Fibroblast of upper back skin (primary cell): Measurements from ENCODE around the gene CTNNA2.
A peak's percentile ranks its signal among the peaks of the same experiment; 100 is the strongest.

Experiments used
- DNase-seq: peaks from one replicate; pipeline ENCODE4 v3.0.0-alpha.2; 2013

Gene CTNNA2

GRCh38 chr2:79714283-79714682 is 201.4 kb downstream of the CTNNA2 start:
- no peak for DNase-seq

GRCh38 chr2:79715338-79715737 is 202.5 kb downstream of the CTNNA2 start:
- peak; percentile 41 for DNase-seq

GRCh38 chr2:79716266-79716665 is 203.4 kb downstream of the CTNNA2 start:
- DNase-seq, result no peak

GRCh38 chr2:79717364-79718007 is 204.6 kb downstream of the CTNNA2 start:
- DNase-seq, result peak; percentile 97

GRCh38 chr2:79721061-79721460 is 208.2 kb downstream of the CTNNA2 start:
- DNase-seq, result no peak

GRCh38 chr2:79721966-79722365 is 209.1 kb downstream of the CTNNA2 start:
- peak; percentile 76 for DNase-seq

- peak; percentile 100 for DNase-seq
Observed at GRCh38 chr2:79723830-79724229, 211.0 kb downstream of the CTNNA2 start.

GRCh38 chr2:79729532-79729931 is 216.7 kb downstream of the CTNNA2 start:
- DNase-seq, result no peak

GRCh38 chr2:79734518-79734917 is 221.7 kb downstream of the CTNNA2 start:
- DNase-seq, result no peak

GRCh38 chr2:79740879-79741443 is 228.1 kb downstream of the CTNNA2 start:
- DNase-seq, result no peak

- DNase-seq, result no peak
Observed at GRCh38 chr2:79750321-79750720, 237.5 kb downstream of the CTNNA2 start.

GRCh38 chr2:79757526-79757925 is 244.7 kb downstream of the CTNNA2 start:
- no peak for DNase-seq

GRCh38 chr2:79758042-79758441 is 245.2 kb downstream of the CTNNA2 start:
- DNase-seq, result no peak

- no peak for DNase-seq
Observed at GRCh38 chr2:79758749-79759282, 246.0 kb downstream of the CTNNA2 start.

GRCh38 chr2:79770926-79771325 is 258.1 kb downstream of the CTNNA2 start:
- no peak for DNase-seq

- DNase-seq, result no peak
Observed at GRCh38 chr2:79771493-79771892, 258.6 kb downstream of the CTNNA2 start.

GRCh38 chr2:79774016-79774415 is 261.2 kb downstream of the CTNNA2 start:
- no peak for DNase-seq

- no peak for DNase-seq
Observed at GRCh38 chr2:79776461-79776860, 263.6 kb downstream of the CTNNA2 start.

- DNase-seq, result no peak
Observed at GRCh38 chr2:79780781-79781180, 267.9 kb downstream of the CTNNA2 start.

GRCh38 chr2:79782576-79783452 is 270.0 kb downstream of the CTNNA2 start:
- DNase-seq, result no peak

GRCh38 chr2:79788952-79789651 is 276.3 kb downstream of the CTNNA2 start:
- no peak for DNase-seq

- no peak for DNase-seq
Observed at GRCh38 chr2:79789811-79790210, 277.0 kb downstream of the CTNNA2 start.

- DNase-seq, result no peak
Observed at GRCh38 chr2:79792090-79792489, 279.2 kb downstream of the CTNNA2 start.
